Retinal pigment epithelial cell (primary cell): ENCODE measurements around the gene PTGR2.

ENCODE experiments used
- DNase-seq: peaks from one replicate; pipeline ENCODE4 v3.0.0-alpha.2; 2010; ENCODE audit warnings: low read depth
- H3K4me3 ChIP-seq: 2 replicates; pipeline ENCODE4 v1.5.1; 2011; ENCODE audit warnings: mild to moderate bottlenecking, low read length, control low read depth, moderate library complexity
- CTCF ChIP-seq: conservative IDR thresholded peaks from 2 replicates; pipeline ENCODE4 v1.5.1; 2011; ENCODE audit warnings: low read depth, low read length, control low read depth, inconsistent platforms

Gene PTGR2

GRCh38 chr14:73811164-73811503 lies 40.5 kb upstream of the PTGR2 start:
- no peak for TF ChIP-seq CTCF
- no peak overlapping the region for H3K4me3 ChIP-seq
- no peak for DNase-seq

GRCh38 chr14:73814153-73814552 lies 37.5 kb upstream of the PTGR2 start:
- no peak for DNase-seq
- no peak overlapping the region for H3K4me3 ChIP-seq
- TF ChIP-seq CTCF = no peak

- DNase-seq = no peak
- TF ChIP-seq CTCF = no peak
- H3K4me3 ChIP-seq = no peak overlapping the region
Measured at GRCh38 chr14:73815849-73816248, 35.8 kb upstream of the PTGR2 start.

- TF ChIP-seq CTCF = no peak
- no peak overlapping the region for H3K4me3 ChIP-seq
- no peak for DNase-seq
Measured at GRCh38 chr14:73816393-73816816, 35.2 kb upstream of the PTGR2 start.

- no peak for DNase-seq
- H3K4me3 ChIP-seq = no peak overlapping the region
- no peak for TF ChIP-seq CTCF
Measured at GRCh38 chr14:73817020-73817655, 34.5 kb upstream of the PTGR2 start.

- TF ChIP-seq CTCF = no peak
- DNase-seq = no peak
- no peak overlapping the region for H3K4me3 ChIP-seq
Measured at GRCh38 chr14:73818821-73819220, 32.8 kb upstream of the PTGR2 start.

GRCh38 chr14:73820631-73821030 lies 31.0 kb upstream of the PTGR2 start:
- TF ChIP-seq CTCF = no peak
- DNase-seq = no peak

More at GRCh38 chr14:73820631-73821030, 31.0 kb upstream of the PTGR2 start:
- H3K4me3 ChIP-seq = no peak overlapping the region
